ENCODE data around the gene PTPRS. TPM values are rescaled to one million over a fixed set of nuclear protein-coding genes. Genes with fewer than 3 reads are reported as not detected.

Gene PTPRS
- total RNA-seq, 6 experiments from 2014 or later, result 6.1 to 39.9 (median 22.1) TPM

- H3K9me3 ChIP-seq, result no peaks in the 10 kb centered on the region
- WGBS (ENCODE audit: insufficient coverage, low coverage, low lambda C conversion rate, missing lambda C conversion rate), result 75% methylated on average over 10 of the region's 17 CpGs
- H3K4me3 ChIP-seq, result no peak overlapping the region
- no peak for DNase-seq
- ATAC-seq, result no peak
- H3K27me3 ChIP-seq, result peaks cover under 1 to 4% of the 10 kb centered on the region in 2 donors
- H3K36me3 ChIP-seq, result no peaks in the 10 kb centered on the region
- no peak overlapping the region for H3K27ac ChIP-seq
- intact Hi-C loops (cut with DNase I), result no loop called here
- H3K4me1 ChIP-seq, result no peaks in the 10 kb centered on the region
- TF ChIP-seq CTCF (IDR thresholded peaks at IDR 0.05), result no peak
- TF ChIP-seq POLR2A (IDR thresholded peaks at IDR 0.05), result no peak
These were observed 6.8 kb downstream of the PTPRS start for GRCh38 chr19:5333581-5334365.

GRCh38 chr19:5332501-5332900 is 8.1 kb downstream of the PTPRS start:
- H3K9me3 ChIP-seq, result no peaks in the 10 kb centered on the region
- no peak overlapping the region for H3K27ac ChIP-seq
- no peak for DNase-seq
- intact Hi-C loops (cut with DNase I), result no loop called here
- H3K27me3 ChIP-seq, result no peaks in the 10 kb centered on the region
- no peaks in the 10 kb centered on the region for H3K36me3 ChIP-seq
- H3K4me3 ChIP-seq, result no peak overlapping the region
- ATAC-seq, result no peak
- 84% methylated on average over 10 of the region's 11 CpGs for WGBS (ENCODE audit: insufficient coverage, low coverage, low lambda C conversion rate, missing lambda C conversion rate)
- TF ChIP-seq POLR2A (IDR thresholded peaks at IDR 0.05), result no peak
- TF ChIP-seq CTCF (IDR thresholded peaks at IDR 0.05), result no peak
- H3K4me1 ChIP-seq, result no peaks in the 10 kb centered on the region

- Histone ChIP-seq H3K4me1 (no peaks in the 10 kb centered on the region), H3K9me3 (no peaks in the 10 kb centered on the region), H3K27ac (no peak overlapping the region), H3K4me3 (no peak overlapping the region), H3K27me3 (no peaks in the 10 kb centered on the region), H3K36me3 (no peaks in the 10 kb centered on the region)
- no peak for TF ChIP-seq POLR2A (IDR thresholded peaks at IDR 0.05)
- no peak for TF ChIP-seq CTCF (IDR thresholded peaks at IDR 0.05)
- WGBS (ENCODE audit: insufficient coverage, low coverage, low lambda C conversion rate, missing lambda C conversion rate), result 78% methylated on average over 11 of the region's 13 CpGs
- ATAC-seq (no peak), DNase-seq (no peak)
- intact Hi-C loops (cut with DNase I), result no loop called here
These were observed 8.8 kb downstream of the PTPRS start for GRCh38 chr19:5331790-5332189.

GRCh38 chr19:5330307-5330720 is 10.3 kb downstream of the PTPRS start:
- Histone ChIP-seq H3K9me3 (no peaks in the 10 kb centered on the region), H3K36me3 (no peaks in the 10 kb centered on the region), H3K27me3 (no peaks in the 10 kb centered on the region), H3K4me3 (no peak overlapping the region), H3K27ac (no peak overlapping the region), H3K4me1 (no peaks in the 10 kb centered on the region)
- TF ChIP-seq CTCF (IDR thresholded peaks at IDR 0.05), result no peak
- TF ChIP-seq POLR2A (IDR thresholded peaks at IDR 0.05), result no peak
- intact Hi-C loops (cut with DNase I), result no loop called here
- ATAC-seq, result no peak
- DNase-seq, result no peak
- 75% methylated on average over 3 of the region's 10 CpGs for WGBS (ENCODE audit: insufficient coverage, low coverage, low lambda C conversion rate, missing lambda C conversion rate)

Measured in right lobe of liver (tissue), 6 donors.